ENCODE results near the gene TLR7.

The TLR7 gene

GRCh38 chrX:12825801-12826200, 41.1 kb upstream of the TLR7 start:
- Histone ChIP-seq H3K9me3 (no peaks in the 10 kb centered on the region), H3K4me3 (ENCODE audit: low read depth in 1 of 2, low read length in 1 of 2) (no peak overlapping the region), H3K27ac (no peak overlapping the region), H3K4me1 (ENCODE audit: control insufficient read depth in 1 of 2, insufficient read depth in 1 of 2, low read depth in 1 of 2, low read length in 1 of 2) (no peaks in the 10 kb centered on the region), H3K36me3 (no peaks in the 10 kb centered on the region), H3K27me3 (no peaks in the 10 kb centered on the region)
- TF ChIP-seq, protein P1, sequence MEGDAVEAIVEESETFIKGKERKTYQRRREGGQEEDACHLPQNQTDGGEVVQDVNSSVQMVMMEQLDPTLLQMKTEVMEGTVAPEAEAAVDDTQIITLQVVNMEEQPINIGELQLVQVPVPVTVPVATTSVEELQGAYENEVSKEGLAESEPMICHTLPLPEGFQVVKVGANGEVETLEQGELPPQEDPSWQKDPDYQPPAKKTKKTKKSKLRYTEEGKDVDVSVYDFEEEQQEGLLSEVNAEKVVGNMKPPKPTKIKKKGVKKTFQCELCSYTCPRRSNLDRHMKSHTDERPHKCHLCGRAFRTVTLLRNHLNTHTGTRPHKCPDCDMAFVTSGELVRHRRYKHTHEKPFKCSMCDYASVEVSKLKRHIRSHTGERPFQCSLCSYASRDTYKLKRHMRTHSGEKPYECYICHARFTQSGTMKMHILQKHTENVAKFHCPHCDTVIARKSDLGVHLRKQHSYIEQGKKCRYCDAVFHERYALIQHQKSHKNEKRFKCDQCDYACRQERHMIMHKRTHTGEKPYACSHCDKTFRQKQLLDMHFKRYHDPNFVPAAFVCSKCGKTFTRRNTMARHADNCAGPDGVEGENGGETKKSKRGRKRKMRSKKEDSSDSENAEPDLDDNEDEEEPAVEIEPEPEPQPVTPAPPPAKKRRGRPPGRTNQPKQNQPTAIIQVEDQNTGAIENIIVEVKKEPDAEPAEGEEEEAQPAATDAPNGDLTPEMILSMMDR (IDR thresholded peaks at IDR 0.05) = no peak

DNA sequence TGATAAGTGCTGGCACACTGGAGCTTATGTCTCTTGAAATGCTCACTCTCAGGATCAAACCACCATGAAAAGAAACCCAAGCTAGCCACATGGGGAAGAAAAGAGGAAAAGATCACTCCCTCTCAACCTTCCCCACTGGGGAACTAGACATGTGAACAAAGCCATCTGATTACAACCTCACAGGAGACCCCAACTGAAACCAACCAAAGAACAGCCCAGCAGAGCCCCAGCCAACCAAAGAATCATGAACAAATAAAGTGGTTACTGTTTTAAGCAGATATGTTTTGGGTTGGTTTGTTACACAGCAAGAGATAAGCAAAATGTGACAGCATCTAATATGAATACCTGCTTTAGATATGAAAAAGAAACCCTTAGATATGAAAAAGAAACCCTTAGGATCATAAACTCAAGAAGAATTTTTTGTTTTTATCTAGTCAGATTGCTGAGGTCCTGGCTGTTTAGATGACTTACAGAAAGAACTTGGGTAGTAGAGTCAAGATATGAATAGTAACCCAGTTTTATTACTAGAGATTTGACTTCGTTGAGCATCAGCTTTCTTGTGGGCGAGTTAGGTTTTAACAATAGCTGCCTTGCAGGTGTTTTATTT, 23.7 kb upstream of the TLR7 start:
- Histone ChIP-seq H3K9me3 (no peaks in the 10 kb centered on the region), H3K4me1 (ENCODE audit: control insufficient read depth in 1 of 2, insufficient read depth in 1 of 2, low read depth in 1 of 2, low read length in 1 of 2) (no peaks in the 10 kb centered on the region), H3K27me3 (no peaks in the 10 kb centered on the region), H3K4me3 (ENCODE audit: low read depth in 1 of 2, low read length in 1 of 2) (no peak overlapping the region), H3K27ac (no peak overlapping the region), H3K36me3 (no peaks in the 10 kb centered on the region)
- TF ChIP-seq, protein P1 (IDR thresholded peaks at IDR 0.05) = no peak

- H3K27ac ChIP-seq = no peak overlapping the region
- TF ChIP-seq, protein P1 (IDR thresholded peaks at IDR 0.05) = no peak
- H3K27me3 ChIP-seq = no peaks in the 10 kb centered on the region
- H3K4me3 ChIP-seq (ENCODE audit: low read depth in 1 of 2, low read length in 1 of 2) = no peak overlapping the region
- H3K4me1 ChIP-seq (ENCODE audit: control insufficient read depth in 1 of 2, insufficient read depth in 1 of 2, low read depth in 1 of 2, low read length in 1 of 2) = no peaks in the 10 kb centered on the region
- no peaks in the 10 kb centered on the region for H3K9me3 ChIP-seq
- no peaks in the 10 kb centered on the region for H3K36me3 ChIP-seq
Observed at GRCh38 chrX:12843668-12844279, 23.1 kb upstream of the TLR7 start.

DNA sequence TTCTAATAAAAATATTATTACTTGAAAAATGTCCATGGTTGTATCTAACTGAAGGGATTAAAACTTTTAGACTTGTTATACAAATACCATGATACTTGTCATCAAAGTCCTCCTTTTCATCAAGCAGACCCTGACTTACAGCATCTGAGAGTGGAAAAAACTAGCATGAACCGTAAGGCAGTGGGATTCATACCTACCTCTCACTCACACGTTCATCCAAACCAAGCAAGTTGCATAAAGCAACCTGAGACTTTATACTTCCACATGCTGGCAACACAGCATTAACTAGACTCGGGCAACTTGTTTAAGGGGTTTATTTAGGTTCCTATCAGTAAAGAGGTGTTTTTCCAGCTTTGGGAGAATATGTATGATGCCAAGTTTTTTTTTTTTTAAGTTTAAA, 22.6 kb upstream of the TLR7 start:
- TF ChIP-seq, protein P1 (IDR thresholded peaks at IDR 0.05) = no peak
- no peaks in the 10 kb centered on the region for H3K4me1 ChIP-seq (ENCODE audit: control insufficient read depth in 1 of 2, insufficient read depth in 1 of 2, low read depth in 1 of 2, low read length in 1 of 2)
- H3K27me3 ChIP-seq = no peaks in the 10 kb centered on the region
- H3K9me3 ChIP-seq = no peaks in the 10 kb centered on the region
- no peaks in the 10 kb centered on the region for H3K36me3 ChIP-seq
- no peak overlapping the region for H3K27ac ChIP-seq
- H3K4me3 ChIP-seq (ENCODE audit: low read depth in 1 of 2, low read length in 1 of 2) = no peak overlapping the region

GRCh38 chrX:12865359-12865758, 1.5 kb upstream of the TLR7 start:
- Histone ChIP-seq H3K4me1 (ENCODE audit: control insufficient read depth in 1 of 2, insufficient read depth in 1 of 2, low read depth in 1 of 2, low read length in 1 of 2) (peaks cover 10 to 15% of the 10 kb centered on the region in 2 experiments), H3K27ac (no peak overlapping the region)
- TF ChIP-seq, protein P1 (IDR thresholded peaks at IDR 0.05) = no peak

More at GRCh38 chrX:12865359-12865758, 1.5 kb upstream of the TLR7 start:
- Histone ChIP-seq H3K36me3 (no peaks in the 10 kb centered on the region), H3K9me3 (no peaks in the 10 kb centered on the region), H3K4me3 (ENCODE audit: low read depth in 1 of 2, low read length in 1 of 2) (no peak overlapping the region), H3K27me3 (no peaks in the 10 kb centered on the region)

All from neutrophil (primary cell).